ENCODE measurements around the gene RNF215. TPM values are rescaled to one million over a fixed set of nuclear protein-coding genes. Genes with fewer than 3 reads are reported as not detected.
A peak's percentile ranks its signal among the peaks of the same experiment; 100 is the strongest.

Gene RNF215
- total RNA-seq, 1 experiment from 2014 or later = 24.0 TPM

DNA sequence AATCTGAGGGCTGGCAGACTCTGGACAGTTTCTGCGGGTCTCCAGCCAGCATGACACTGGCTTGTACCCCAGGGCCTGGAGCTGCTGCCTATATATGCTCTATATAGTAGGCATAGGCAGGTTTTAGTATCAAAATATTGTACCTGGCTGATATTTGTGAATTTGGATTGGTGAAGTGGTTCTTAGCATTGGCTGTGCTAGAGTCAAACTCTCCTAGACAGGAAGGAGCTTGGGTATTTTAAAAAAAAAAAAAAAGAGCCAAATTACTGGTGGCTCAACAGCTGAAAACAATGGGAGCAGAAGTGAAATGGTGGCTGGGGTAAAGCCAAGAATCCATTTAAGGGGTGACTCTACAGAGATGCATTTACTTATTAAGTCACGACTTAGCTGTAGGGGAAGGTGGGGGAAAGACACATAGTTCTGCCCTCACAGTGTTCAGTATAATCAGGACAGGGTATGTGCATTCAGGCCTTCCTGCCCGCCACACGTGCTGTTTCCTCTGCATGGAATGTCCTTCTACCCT, 27.4 kb upstream of the RNF215 start:
- ChIA-PET CTCF (no interaction called here), POLR2A (ENCODE audit: unreplicated experiment) (no interaction called here)
- no peak for DNase-seq
- Histone ChIP-seq H3K27ac (peak overlapping the region; percentile 18; the same call in 1 of the 2 replicates), H3K9me3 (ENCODE audit: insufficient read depth, low read depth) (no peaks in the 10 kb centered on the region), H3K4me2 (no peak overlapping the region), H3F3A (ENCODE audit: insufficient read depth, low read depth) (peaks cover 64% of the 10 kb centered on the region), H3K9me2 (ENCODE audit: insufficient read depth) (no peaks in the 10 kb centered on the region), H3K27me3 (ENCODE audit: insufficient read depth, low read depth) (no peaks in the 10 kb centered on the region), H2AFZ (no peak overlapping the region), H3K4me3 (no peak overlapping the region), H3K4me1 (replicated peaks; ENCODE audit: insufficient read depth) (peaks cover 38% of the 10 kb centered on the region), H3K36me3 (ENCODE audit: low read depth) (peaks cover 68% of the 10 kb centered on the region), H4K20me1 (ENCODE audit: insufficient read depth) (no peaks in the 10 kb centered on the region), H3K79me2 (ENCODE audit: low read depth) (peaks cover 9% of the 10 kb centered on the region; the same call in 1 of the 2 replicates)
- intact Hi-C loops (cut with micrococcal nuclease; ENCODE audit: unreplicated experiment) = no loop called here
- no TSS peak for BruUV-seq (replicated peaks)
- TF ChIP-seq, protein P1, sequence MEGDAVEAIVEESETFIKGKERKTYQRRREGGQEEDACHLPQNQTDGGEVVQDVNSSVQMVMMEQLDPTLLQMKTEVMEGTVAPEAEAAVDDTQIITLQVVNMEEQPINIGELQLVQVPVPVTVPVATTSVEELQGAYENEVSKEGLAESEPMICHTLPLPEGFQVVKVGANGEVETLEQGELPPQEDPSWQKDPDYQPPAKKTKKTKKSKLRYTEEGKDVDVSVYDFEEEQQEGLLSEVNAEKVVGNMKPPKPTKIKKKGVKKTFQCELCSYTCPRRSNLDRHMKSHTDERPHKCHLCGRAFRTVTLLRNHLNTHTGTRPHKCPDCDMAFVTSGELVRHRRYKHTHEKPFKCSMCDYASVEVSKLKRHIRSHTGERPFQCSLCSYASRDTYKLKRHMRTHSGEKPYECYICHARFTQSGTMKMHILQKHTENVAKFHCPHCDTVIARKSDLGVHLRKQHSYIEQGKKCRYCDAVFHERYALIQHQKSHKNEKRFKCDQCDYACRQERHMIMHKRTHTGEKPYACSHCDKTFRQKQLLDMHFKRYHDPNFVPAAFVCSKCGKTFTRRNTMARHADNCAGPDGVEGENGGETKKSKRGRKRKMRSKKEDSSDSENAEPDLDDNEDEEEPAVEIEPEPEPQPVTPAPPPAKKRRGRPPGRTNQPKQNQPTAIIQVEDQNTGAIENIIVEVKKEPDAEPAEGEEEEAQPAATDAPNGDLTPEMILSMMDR (conservative IDR thresholded peaks at IDR 0.05) = no peak
- no peak for TF ChIP-seq EZH2 (IDR thresholded peaks at IDR 0.05; ENCODE audit: low read depth)

DNA sequence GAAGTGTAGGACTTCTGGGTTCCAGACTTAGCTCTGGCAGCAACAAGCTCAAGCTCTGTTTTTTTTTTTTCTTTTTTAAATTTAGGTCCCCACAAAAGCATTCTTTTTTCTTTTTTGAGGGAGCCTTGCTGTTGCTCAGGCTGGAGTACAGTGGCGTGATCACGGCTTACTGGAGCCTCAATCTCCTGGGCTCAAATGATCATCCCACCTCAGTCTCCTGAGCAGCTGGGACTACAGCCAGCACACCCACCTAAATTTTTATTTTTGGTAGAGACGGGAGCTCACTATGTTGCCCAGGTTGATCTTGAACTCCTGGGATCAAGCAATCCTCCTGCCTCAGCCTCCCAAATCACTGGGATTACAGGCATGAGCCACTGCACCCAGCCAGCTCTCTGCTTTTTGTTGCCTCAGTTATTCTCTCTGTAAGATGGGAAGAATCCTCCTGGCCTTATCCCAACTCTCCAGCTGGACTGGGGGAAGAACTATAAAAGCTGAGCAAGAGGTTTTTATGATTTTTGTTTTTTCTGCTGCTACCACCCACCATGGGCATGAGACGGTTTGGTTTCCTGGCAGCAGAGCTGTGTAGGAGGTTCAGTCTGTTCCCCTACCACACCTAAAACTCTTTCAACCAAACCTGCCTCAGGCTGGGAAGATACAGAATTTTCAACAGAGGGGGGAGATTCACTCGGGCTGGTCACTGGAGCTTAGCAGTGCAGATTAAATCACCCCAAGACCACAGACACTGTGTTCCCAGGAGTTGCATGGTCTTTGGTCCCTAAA, 26.7 kb upstream of the RNF215 start:
- Histone ChIP-seq H3K27ac (peak overlapping the region; percentile 18; the same call in 1 of the 2 replicates), H2AFZ (no peak overlapping the region), H3K4me1 (replicated peaks; ENCODE audit: insufficient read depth) (peaks cover 38% of the 10 kb centered on the region), H3K36me3 (ENCODE audit: low read depth) (peaks cover 68% of the 10 kb centered on the region), H3K27me3 (ENCODE audit: insufficient read depth, low read depth) (no peaks in the 10 kb centered on the region), H3F3A (ENCODE audit: insufficient read depth, low read depth) (peaks cover 64% of the 10 kb centered on the region), H3K4me2 (no peak overlapping the region), H3K4me3 (no peak overlapping the region), H3K9me3 (ENCODE audit: insufficient read depth, low read depth) (no peaks in the 10 kb centered on the region), H3K79me2 (ENCODE audit: low read depth) (peaks cover 12% of the 10 kb centered on the region; the same call in 1 of the 2 replicates), H3K9me2 (ENCODE audit: insufficient read depth) (no peaks in the 10 kb centered on the region), H4K20me1 (ENCODE audit: insufficient read depth) (no peaks in the 10 kb centered on the region)
- TF ChIP-seq, protein P1 (conservative IDR thresholded peaks at IDR 0.05) = no peak
- ChIA-PET CTCF (interaction anchor here (0.6 kb wide), 1 partner anchor 13 kb away, joined by 3 read pairs; no protein-coding TSS in a partner anchor), POLR2A (ENCODE audit: unreplicated experiment) (interaction anchor here (0.6 to 0.7 kb wide), 2 partner anchors 13 to 65 kb away, joined by 3 to 9 read pairs; no protein-coding TSS in a partner anchor)
- no TSS peak for BruUV-seq (replicated peaks)
- DNase-seq = peak in 1 of 2 experiments; percentile 29
- intact Hi-C loops (cut with micrococcal nuclease; ENCODE audit: unreplicated experiment) = no loop called here

DNA sequence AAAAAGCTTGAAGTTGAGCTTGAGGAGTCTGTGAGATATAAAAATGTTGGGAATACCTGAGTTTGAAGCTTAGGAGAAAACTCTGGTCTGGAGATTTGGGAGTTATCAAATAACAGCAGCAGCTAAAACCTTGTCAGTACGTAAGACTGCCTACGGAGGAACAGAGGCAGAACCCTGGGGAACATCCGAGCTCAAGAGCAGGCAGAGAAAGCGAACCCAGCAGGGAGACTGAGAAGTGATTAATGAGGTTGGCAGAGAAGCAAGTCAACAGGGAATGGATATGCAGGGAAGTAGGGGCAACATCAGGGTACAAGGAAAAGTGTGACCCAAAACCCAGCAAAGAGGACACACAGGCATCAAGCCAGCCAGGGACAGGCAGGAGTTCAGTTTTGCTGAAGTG, 25.8 kb upstream of the RNF215 start:
- intact Hi-C loops (cut with micrococcal nuclease; ENCODE audit: unreplicated experiment) = no loop called here
- peaks cover 41% of the 10 kb centered on the region for H3K4me1 ChIP-seq (replicated peaks; ENCODE audit: insufficient read depth)
- H3K36me3 ChIP-seq (ENCODE audit: low read depth) = peaks cover 60% of the 10 kb centered on the region
- no peak overlapping the region; the same call in 1 of the 2 replicates for H3K27ac ChIP-seq
- no peak overlapping the region for H2AFZ ChIP-seq
- BruUV-seq (replicated peaks) = no TSS peak
- H3K4me3 ChIP-seq = no peak overlapping the region
- no peak for DNase-seq
- H3F3A ChIP-seq (ENCODE audit: insufficient read depth, low read depth) = peaks cover 67% of the 10 kb centered on the region
- H3K4me2 ChIP-seq = no peak overlapping the region
- peaks cover 12% of the 10 kb centered on the region; the same call in 1 of the 2 replicates for H3K79me2 ChIP-seq (ENCODE audit: low read depth)
- no peaks in the 10 kb centered on the region for H4K20me1 ChIP-seq (ENCODE audit: insufficient read depth)
- TF ChIP-seq, protein P1 (conservative IDR thresholded peaks at IDR 0.05) = no peak
- TF ChIP-seq EZH2 (IDR thresholded peaks at IDR 0.05; ENCODE audit: low read depth) = no peak
- no peaks in the 10 kb centered on the region for H3K9me3 ChIP-seq (ENCODE audit: insufficient read depth, low read depth)
- POLR2A ChIA-PET (ENCODE audit: unreplicated experiment) = interaction anchor here (0.6 to 1.7 kb wide), 2 partner anchors 12 to 66 kb away, joined by 9 to 13 read pairs; no protein-coding TSS in a partner anchor
- CTCF ChIA-PET = interaction anchor here (0.6 to 0.7 kb wide), 3 partner anchors 14 to 27 kb away, joined by 3 to 5 read pairs (median 3); no protein-coding TSS in a partner anchor
- H3K9me2 ChIP-seq (ENCODE audit: insufficient read depth) = no peaks in the 10 kb centered on the region
- H3K27me3 ChIP-seq (ENCODE audit: insufficient read depth, low read depth) = no peaks in the 10 kb centered on the region
